Glutamatergic neuron (in vitro differentiated cells): ENCODE measurements around the gene OR2B6. TPM values are rescaled to one million over a fixed set of nuclear protein-coding genes. Genes with fewer than 3 reads are reported as not detected.
"Not testable (repeated sequence)": the region's sequence is repeated elsewhere in the genome, so short reads cannot be mapped to it uniquely, and the experiment has no call there.

Source experiments
- DNase-seq: peaks from one replicate; pipeline ENCODE4 v3.0.0; 2022
- H3K27ac Mint-ChIP-seq: one replicate; pipeline ENCODE4 v1.8.0; 2020; ENCODE audit warnings: mild to moderate bottlenecking, mixed read lengths, inconsistent platforms; ENCODE audit not compliant: unreplicated experiment
- H3K27me3 Mint-ChIP-seq: one replicate; pipeline ENCODE4 v1.8.0; 2020; ENCODE audit warnings: mild to moderate bottlenecking, moderate library complexity, mixed read lengths, inconsistent platforms; ENCODE audit not compliant: unreplicated experiment
- H3K36me3 Mint-ChIP-seq: one replicate; pipeline ENCODE4 v1.8.0; 2020; ENCODE audit warnings: mild to moderate bottlenecking, mixed read lengths, inconsistent platforms; ENCODE audit not compliant: unreplicated experiment
- H3K4me1 Mint-ChIP-seq: one replicate; pipeline ENCODE4 v1.8.0; 2020; ENCODE audit warnings: mild to moderate bottlenecking, low read depth, mixed read lengths, inconsistent platforms; ENCODE audit not compliant: unreplicated experiment
- H3K4me3 Mint-ChIP-seq: one replicate; pipeline ENCODE4 v1.8.0; 2020; ENCODE audit warnings: mild to moderate bottlenecking, mixed read lengths, inconsistent platforms; ENCODE audit not compliant: unreplicated experiment
- H3K9me3 Mint-ChIP-seq: one replicate; pipeline ENCODE4 v1.8.0; 2020; ENCODE audit warnings: mild to moderate bottlenecking, moderate library complexity, mixed read lengths, inconsistent platforms; ENCODE audit not compliant: unreplicated experiment
- CTCF ChIP-seq: fragments of 200-600 bp; sonication (generic); IDR thresholded peaks from one replicate; pipeline ENCODE4 v1.5.0; 2021; ENCODE audit not compliant: partially characterized antibody, unreplicated experiment
- long read RNA-seq: library from polyadenylated mRNA; unstranded; transcript quantifications from one replicate; pipeline ENCODE4 v2.0.0, GENCODE V29; 2020; ENCODE audit not compliant: unreplicated experiment
- total RNA-seq: library from RNA; stranded (reverse); fragmentation: NEBNext Ultra II Directional; extraction: Animal tissue kit (Norgen Biotek cat#: 25700); gene quantifications from one replicate; pipeline ENCODE4 v1.2.1, GENCODE V29; 2021; ENCODE audit not compliant: unreplicated experiment

Gene OR2B6
- not detected for total RNA-seq
- long read RNA-seq: 0 reads

GRCh38 chr6:27956941-27957340 lies at the start of gene OR2B6:
Gene OR2B6, plus strand, starts transcription at chr6:27957241. Its CDS starts 0 bp downstream, at chr6:27957241.
- H3K4me1 Mint-ChIP-seq: no peaks in the 10 kb centered on the region
- H3K27ac Mint-ChIP-seq: no peak within 1 kb of the TSS
- H3K4me3 Mint-ChIP-seq: no peak within 1 kb of the TSS
- no peak for DNase-seq
- no peaks in the 10 kb centered on the region for H3K27me3 Mint-ChIP-seq
- H3K36me3 Mint-ChIP-seq: no peaks in the 10 kb centered on the region
- no peaks in the 10 kb centered on the region for H3K9me3 Mint-ChIP-seq
- TF ChIP-seq CTCF: no peak

DNA sequence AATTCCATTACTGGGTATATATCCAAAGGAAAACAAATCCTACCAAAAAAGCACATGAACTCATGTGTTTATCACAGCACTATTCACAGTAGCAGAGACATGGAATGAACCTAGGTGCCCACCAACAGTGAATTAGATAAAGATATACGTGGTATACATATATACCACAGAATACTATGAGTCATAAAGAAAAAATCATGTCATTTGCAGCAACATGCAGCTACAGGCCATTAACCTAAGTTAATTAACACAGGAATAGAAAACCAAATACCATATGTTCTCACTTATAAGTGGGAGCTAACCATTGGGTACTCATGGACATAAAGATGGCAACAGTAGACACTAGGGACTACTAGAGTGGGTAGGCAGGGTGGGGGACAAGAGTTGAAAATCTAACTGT lies 49.0 kb upstream of the OR2B6 start:
- no peak overlapping the region for H3K27ac Mint-ChIP-seq
- TF ChIP-seq CTCF: no peak
- H3K9me3 Mint-ChIP-seq: peaks cover 6% of the 10 kb centered on the region
- H3K36me3 Mint-ChIP-seq: no peaks in the 10 kb centered on the region
- H3K4me1 Mint-ChIP-seq: no peaks in the 10 kb centered on the region
- H3K27me3 Mint-ChIP-seq: peaks cover under 1% of the 10 kb centered on the region
- no peak overlapping the region for H3K4me3 Mint-ChIP-seq
- DNase-seq: no peak

DNA sequence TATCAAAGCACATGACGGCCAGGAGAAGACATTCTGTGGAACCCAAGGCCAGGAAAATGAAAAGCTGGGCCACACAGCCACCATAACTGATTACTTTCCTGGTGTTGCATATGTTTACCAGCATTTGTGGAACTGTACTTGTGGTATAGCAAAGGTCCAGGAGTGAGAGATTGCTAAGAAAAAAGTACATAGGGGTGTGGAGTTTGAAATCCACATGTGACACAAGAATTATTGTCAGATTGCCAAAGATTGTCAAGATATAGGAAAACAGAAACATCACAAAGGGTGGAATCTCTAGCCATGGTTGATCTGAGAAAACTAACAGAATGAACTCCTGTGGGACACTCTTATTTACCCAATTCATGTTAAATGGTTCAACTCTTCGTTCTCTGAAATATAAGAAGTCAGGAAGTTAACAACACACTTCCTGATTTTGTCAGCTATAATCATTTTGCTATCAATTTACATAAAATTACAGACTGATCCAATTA lies 45.0 kb upstream of the OR2B6 start, which contains the start of gene OR2B2:
OR2B2 (minus strand) TSS at position 441 of the 491 bp plus-strand sequence; CDS start at position 364, 77 bp downstream.
- no peak within 1 kb of the TSS for H3K4me3 Mint-ChIP-seq
- H3K27me3 Mint-ChIP-seq: no peaks in the 10 kb centered on the region
- no peak for DNase-seq
- H3K9me3 Mint-ChIP-seq: no peaks in the 10 kb centered on the region
- no peaks in the 10 kb centered on the region for H3K4me1 Mint-ChIP-seq
- TF ChIP-seq CTCF: no peak
- no peak within 1 kb of the TSS for H3K27ac Mint-ChIP-seq
- H3K36me3 Mint-ChIP-seq: no peaks in the 10 kb centered on the region

DNA sequence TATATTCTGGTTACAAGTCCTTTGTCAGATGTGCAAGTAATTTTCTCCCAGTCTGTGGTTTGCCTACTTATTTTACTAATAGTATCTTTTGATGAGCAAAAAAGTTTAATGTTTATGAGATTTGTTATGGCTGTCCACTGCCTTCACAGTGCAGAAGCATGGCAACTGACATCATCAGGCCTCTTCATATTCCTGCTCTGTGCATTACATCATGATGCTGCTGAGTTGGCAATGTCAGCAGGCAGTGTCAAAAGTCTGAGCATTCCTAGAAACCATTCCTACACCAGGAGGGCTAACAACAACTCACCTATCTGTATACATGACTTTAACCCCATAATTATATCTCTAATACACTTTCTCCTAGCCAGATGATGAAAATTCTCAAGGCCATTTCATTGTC lies 34.1 kb upstream of the OR2B6 start:
- H3K36me3 Mint-ChIP-seq: no peaks in the 10 kb centered on the region
- no peaks in the 10 kb centered on the region for H3K9me3 Mint-ChIP-seq
- no peaks in the 10 kb centered on the region for H3K27me3 Mint-ChIP-seq
- DNase-seq: no peak
- no peak overlapping the region for H3K4me3 Mint-ChIP-seq
- no peak overlapping the region for H3K27ac Mint-ChIP-seq
- no peak for TF ChIP-seq CTCF
- no peaks in the 10 kb centered on the region for H3K4me1 Mint-ChIP-seq

GRCh38 chr6:27924179-27924578 lies 32.9 kb upstream of the OR2B6 start:
- Mint-ChIP-seq H3K27me3 (no peaks in the 10 kb centered on the region), H3K36me3 (no peaks in the 10 kb centered on the region), H3K4me1 (no peaks in the 10 kb centered on the region), H3K27ac (no peak overlapping the region), H3K9me3 (no peaks in the 10 kb centered on the region), H3K4me3 (no peak overlapping the region)
- no peak for TF ChIP-seq CTCF
- DNase-seq: no peak

DNA sequence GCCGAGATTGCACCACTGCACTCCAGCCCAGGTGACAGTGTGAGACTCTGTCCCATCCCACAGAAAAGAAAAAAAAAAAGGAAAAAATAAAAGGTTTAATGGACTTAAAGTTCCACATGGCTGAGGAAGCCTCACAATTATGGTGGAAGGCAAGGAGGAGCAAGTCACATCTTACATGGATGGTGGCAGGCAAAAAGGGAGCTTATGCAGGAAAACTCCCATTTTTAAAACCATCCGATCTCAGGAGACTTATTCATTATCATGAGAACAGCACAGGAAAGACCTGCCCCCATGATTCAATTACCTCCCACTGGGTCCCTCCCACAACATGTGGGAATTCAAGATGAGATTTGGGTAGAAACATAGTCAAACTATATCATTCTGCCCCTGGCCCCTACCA lies 29.0 kb upstream of the OR2B6 start:
- not testable (repeated sequence) for H3K27me3 Mint-ChIP-seq, H3K9me3 Mint-ChIP-seq, H3K4me1 Mint-ChIP-seq, H3K36me3 Mint-ChIP-seq, H3K4me3 Mint-ChIP-seq, DNase-seq, H3K27ac Mint-ChIP-seq

GRCh38 chr6:27929930-27930329 lies 27.1 kb upstream of the OR2B6 start:
- H3K27me3 Mint-ChIP-seq, H3K9me3 Mint-ChIP-seq, H3K4me3 Mint-ChIP-seq, H3K4me1 Mint-ChIP-seq, H3K27ac Mint-ChIP-seq, H3K36me3 Mint-ChIP-seq, DNase-seq: not testable (repeated sequence)
